K562 (cell line): Measurements from ENCODE around the gene LPCAT2. TPM values are rescaled to one million over a fixed set of nuclear protein-coding genes. Genes with fewer than 3 reads are reported as not detected.

Experiments used
- ATAC-seq: fragments of 200-7000 bp; cut with Tn5 transposase; 3 replicates; pipeline ENCODE4 v1.9.1; 2020; ENCODE audit warnings: moderate library complexity
- BruUV-seq: library from RNA; stranded (reverse); fragments of 400-500 nt; replicated peaks from 2 replicates; lab custom pipeline; 2021; lab: Mats Ljungman, UMichigan
- CTCF ChIA-PET: fragments of 300-600 bp; formaldehyde crosslinking; extraction: SDS; loops from one replicate; lab custom pipeline; 2021; ENCODE audit warnings: low intra/inter-chr PET ratio; lab: Yijun Ruan, JAX
- POLR2A ChIA-PET: fragments of 300-600, 350-650 bp; sonication (Branson Sonifier 250); formaldehyde crosslinking; extraction: SDS; loops from one replicate; lab custom pipeline; 2021; ENCODE audit warnings: antibody characterized with exemption, inconsistent platforms; lab: Yijun Ruan, JAX
- DNase-seq, 4 experiments: peaks; one replicate each; pipeline versions ENCODE4 v3.0.0 to v3.0.0-alpha.2; 2011 to 2018; ENCODE audit warnings: low spot score in 3 of 4, mixed read lengths in 3 of 4; ENCODE audit errors: extremely low read depth in 1 of 4
- FAIRE-seq: peaks from 2 replicates; lab custom pipeline; 2011; peaks lifted over from hg19 to GRCh38; lab: Jason Lieb, UNC
- H2AFZ ChIP-seq: 2 replicates; pipeline ENCODE4 v1.6.0; 2011; ENCODE audit warnings: low read depth, low read length, control low read depth, inconsistent platforms
- H3K27ac ChIP-seq: fragments of 200-600 bp; 3 replicates; pipeline ENCODE4 v1.8.0; 2011; ENCODE audit warnings: low read depth, mild to moderate bottlenecking, control low read depth, inconsistent platforms, low read length, moderate library complexity, mixed read lengths; ENCODE audit errors: extremely low read depth
- H3K27me3 ChIP-seq, 2 experiments: fragments of 300-600 bp in 1 of 2; 2 replicates in 1 of 2; 3 replicates in 1 of 2; pipeline versions ENCODE4 v1.6.0 to v1.8.0; 2011; ENCODE audit warnings: inconsistent platforms in 2 of 2, low read length in 2 of 2, mild to moderate bottlenecking in 1 of 2, mixed read lengths in 1 of 2, moderate library complexity in 1 of 2; ENCODE audit not compliant: control insufficient read depth in 2 of 2, insufficient read depth in 2 of 2
- H3K36me3 ChIP-seq: fragments of 300-600 bp; 3 replicates; pipeline ENCODE4 v1.8.0; 2011; ENCODE audit warnings: mild to moderate bottlenecking, low read length, inconsistent platforms; ENCODE audit not compliant: control insufficient read depth, insufficient read depth
- H3K4me1 ChIP-seq, 2 experiments: fragments of 200-600 bp in 1 of 2; replicated peaks in 1 of 2; 2 replicates in 1 of 2; 3 replicates in 1 of 2; pipeline versions ENCODE4 v1.5.1 to v1.8.0; 2011; ENCODE audit warnings: inconsistent platforms in 2 of 2, low read length in 2 of 2, mild to moderate bottlenecking in 1 of 2, mixed read lengths in 1 of 2, moderate library complexity in 1 of 2; ENCODE audit not compliant: control insufficient read depth in 2 of 2, insufficient read depth in 2 of 2
- H3K4me2 ChIP-seq: 2 replicates; pipeline ENCODE4 v1.6.1; 2011; ENCODE audit warnings: low read length, control low read depth, inconsistent platforms, mixed read lengths; ENCODE audit not compliant: insufficient read depth
- H3K4me3 ChIP-seq: fragments of 200-600 bp; sonication (generic), shearing (Covaris generic); 2 replicates; pipeline ENCODE4 v1.5.1; 2016; ENCODE audit warnings: control low read depth, inconsistent platforms
- H3K79me2 ChIP-seq: fragments of 200-600 bp; 3 replicates; pipeline ENCODE4 v1.8.0; 2011; ENCODE audit warnings: low read length, inconsistent platforms; ENCODE audit not compliant: control insufficient read depth, insufficient read depth
- H3K9ac ChIP-seq, 2 experiments: 2 replicates each; pipeline versions ENCODE4 v1.6.0 to v1.6.1; 2011; ENCODE audit warnings: low read depth in 2 of 2, low read length in 2 of 2, control low read depth in 1 of 2, inconsistent platforms in 1 of 2, mild to moderate bottlenecking in 1 of 2, mixed read lengths in 1 of 2; ENCODE audit not compliant: insufficient read depth in 1 of 2
- H3K9me1 ChIP-seq: one replicate; pipeline ENCODE4 v1.6.0; 2011; ENCODE audit warnings: inconsistent platforms, mild to moderate bottlenecking, low read length, moderate library complexity; ENCODE audit not compliant: control insufficient read depth, insufficient read depth
- H3K9me3 ChIP-seq: replicated peaks from 2 replicates; pipeline ENCODE4 v1.5.1; 2011; ENCODE audit warnings: low read depth, low read length, inconsistent platforms; ENCODE audit not compliant: control insufficient read depth, insufficient read depth
- H4K20me1 ChIP-seq: replicated peaks from 2 replicates; pipeline ENCODE4 v1.6.1; 2011; ENCODE audit warnings: low read length, inconsistent platforms, mixed read lengths; ENCODE audit not compliant: control insufficient read depth, insufficient read depth
- C11orf30 ChIP-seq: fragments of 450-650 bp; IDR thresholded peaks from 2 replicates; pipeline ENCODE4 v1.6.1; 2016; ENCODE audit warnings: low read depth, mild to moderate bottlenecking
- ERF ChIP-seq: fragments of 450-650 bp; formaldehyde crosslinking; IDR thresholded peaks from 2 replicates; pipeline ENCODE4 v1.4.0; 2020; ENCODE audit warnings: mild to moderate bottlenecking, mixed read lengths
- HDAC3 ChIP-seq: fragments of 450-650 bp; IDR thresholded peaks from 2 replicates; pipeline ENCODE4 v1.6.1; 2018; ENCODE audit warnings: borderline replicate concordance, mild to moderate bottlenecking, moderate library complexity; ENCODE audit not compliant: partially characterized antibody
- L3MBTL2 ChIP-seq: fragments of 450-650 bp; IDR thresholded peaks from 2 replicates; pipeline ENCODE4 v1.6.1; 2016; ENCODE audit warnings: mild to moderate bottlenecking, moderate library complexity
- MAFF ChIP-seq: IDR thresholded peaks from 2 replicates; pipeline ENCODE4 v1.6.1; 2012; ENCODE audit warnings: low read length, improper control_type of control experiment
- MAFG ChIP-seq: fragments of 450-650 bp; conservative IDR thresholded peaks from 2 replicates; pipeline ENCODE4 v1.6.1; 2016; ENCODE audit warnings: missing genetic modification characterization, missing compliant biosample characterization
- MAFK ChIP-seq: IDR thresholded peaks from 2 replicates; pipeline ENCODE4 v1.6.1; 2011; ENCODE audit warnings: low read length, improper control_type of control experiment
- TCF3 ChIP-seq: sonication (generic); formaldehyde crosslinking; IDR thresholded peaks from 2 replicates; pipeline ENCODE4 v1.4.0; 2020; ENCODE audit warnings: mild to moderate bottlenecking, missing genetic modification reagents
- TEAD2 ChIP-seq: fragments of 450-650 bp; IDR thresholded peaks from 2 replicates; pipeline ENCODE4 v1.6.1; 2016; ENCODE audit warnings: missing genetic modification characterization, control low read depth, missing compliant biosample characterization
- ZNF316 ChIP-seq: fragments of 450-650 bp; IDR thresholded peaks from 2 replicates; pipeline ENCODE4 v1.6.1; 2016
- whole genome bisulfite sequencing: fragments of 100-300 bp; shearing (Covaris generic); methylation state at CpG from one replicate; pipeline ENCODE4 v1.1.6; 2016; ENCODE audit warnings: low coverage, mixed read lengths; ENCODE audit not compliant: insufficient coverage; ENCODE audit errors: missing lambda C conversion rate; 5-methylcytosine and 5-hydroxymethylcytosine counted together
- in situ Hi-C: fragments of 300-500 bp; cut with MboI; formaldehyde crosslinking; loops from 4 replicates; pipeline ENCODE4 v1.15.0; 2018; ENCODE audit warnings: inconsistent platforms, mixed read lengths
- intact Hi-C: fragments of 100-400 bp; cut with micrococcal nuclease; formaldehyde crosslinking; loops from 2 replicates; pipeline ENCODE4 v1.14.2; 2022
- polyA plus RNA-seq, 8 experiments: library from polyadenylated mRNA; depleted of rRNA in 4 of 8; stranded (reverse) in 5 of 8; unstranded in 3 of 8; fragments of >200 nt; fragmentation: Nextera tagmentation in 2 of 8; fragmentation: Illumina TruSeq in 1 of 8; extraction: Ambion mirVana in 2 of 8; extraction: Trizol in 1 of 8; gene quantifications; 2 replicates each; pipeline versions ENCODE4 v1.2.1 to v1.2.3, GENCODE V29; 2011 to 2014; ENCODE audit warnings: inconsistent platforms in 1 of 8, missing spikeins in 1 of 8
- total RNA-seq, 7 experiments: library from RNA; depleted of rRNA in 6 of 7; stranded (reverse); fragments of >200 nt in 6 of 7; fragmentation: Illumina TruSeq in 2 of 7; extraction: Trizol in 2 of 7; gene quantifications; 2 replicates each; pipeline versions ENCODE4 v1.2.1 to v1.2.3, GENCODE V29; 2011 to 2021; ENCODE audit warnings: low replicate concordance in 1 of 7

The LPCAT2 gene
- total and polyA plus RNA-seq, 9 of the 15 experiments (the other 6 are each of a cell fraction or from before 2014, with no cell fraction given): 2.9 to 15.0 (median 7.3) TPM

GRCh38 chr16:55568207-55568606 is 59.3 kb downstream of the LPCAT2 start:
- FAIRE-seq: no peak
- no peak overlapping the region for H3K4me2 ChIP-seq
- H3K36me3 ChIP-seq: no peaks in the 10 kb centered on the region
- DNase-seq: no peak
- intact Hi-C loops (no loop called here), in situ Hi-C loops (no loop called here)
- no peak overlapping the region for H2AFZ ChIP-seq
- H4K20me1 ChIP-seq: no peaks in the 10 kb centered on the region
- TF ChIP-seq MAFG (peak; percentile 66), ZNF316 (peak; percentile 91), MAFK (peak; percentile 84), C11orf30 (peak; percentile 81), MAFF (peak; percentile 79), L3MBTL2 (no peak), HDAC3 (no peak), TEAD2 (tag) (no peak), TCF3 (CRISPR knock-in tag) (no peak), ERF (CRISPR knock-in tag) (no peak)
- no peak for ATAC-seq
- no peak overlapping the region for H3K4me3 ChIP-seq
- WGBS: 65% methylated on average over 3 of the region's 3 CpGs
- H3K27me3 ChIP-seq: no peaks in the 10 kb centered on the region
- no peaks in the 10 kb centered on the region for H3K9me1 ChIP-seq
- peaks cover 0 to 33% of the 10 kb centered on the region in 2 experiments; a peak in 3 of 5 replicates for H3K4me1 ChIP-seq
- H3K9me3 ChIP-seq: no peaks in the 10 kb centered on the region
- ChIA-PET CTCF (no interaction called here), POLR2A (no interaction called here)
- BruUV-seq: no TSS peak
- H3K9ac ChIP-seq: no peak overlapping the region
- no peaks in the 10 kb centered on the region for H3K79me2 ChIP-seq
- H3K27ac ChIP-seq: no peak overlapping the region
